ENCODE measurements around the gene CCDC187.

DNA sequence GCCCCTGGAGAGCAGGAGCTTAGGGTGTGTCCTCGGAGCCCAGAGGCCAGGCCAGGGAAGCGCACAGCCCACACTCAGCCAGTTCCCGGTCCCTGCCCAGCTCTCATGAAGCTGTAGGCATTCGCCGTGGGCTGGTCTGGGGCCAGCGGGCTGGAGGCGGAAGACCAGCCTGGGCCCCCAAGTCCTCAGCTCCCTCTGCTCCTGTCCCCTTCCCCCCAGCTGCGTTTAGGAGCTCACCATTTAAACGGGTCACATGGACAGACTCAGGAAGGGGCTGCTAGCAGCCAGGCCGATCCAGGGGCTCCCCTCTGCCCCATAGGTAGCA lies 42.2 kb upstream of the CCDC187 start:
- TF ChIP-seq, protein P1, sequence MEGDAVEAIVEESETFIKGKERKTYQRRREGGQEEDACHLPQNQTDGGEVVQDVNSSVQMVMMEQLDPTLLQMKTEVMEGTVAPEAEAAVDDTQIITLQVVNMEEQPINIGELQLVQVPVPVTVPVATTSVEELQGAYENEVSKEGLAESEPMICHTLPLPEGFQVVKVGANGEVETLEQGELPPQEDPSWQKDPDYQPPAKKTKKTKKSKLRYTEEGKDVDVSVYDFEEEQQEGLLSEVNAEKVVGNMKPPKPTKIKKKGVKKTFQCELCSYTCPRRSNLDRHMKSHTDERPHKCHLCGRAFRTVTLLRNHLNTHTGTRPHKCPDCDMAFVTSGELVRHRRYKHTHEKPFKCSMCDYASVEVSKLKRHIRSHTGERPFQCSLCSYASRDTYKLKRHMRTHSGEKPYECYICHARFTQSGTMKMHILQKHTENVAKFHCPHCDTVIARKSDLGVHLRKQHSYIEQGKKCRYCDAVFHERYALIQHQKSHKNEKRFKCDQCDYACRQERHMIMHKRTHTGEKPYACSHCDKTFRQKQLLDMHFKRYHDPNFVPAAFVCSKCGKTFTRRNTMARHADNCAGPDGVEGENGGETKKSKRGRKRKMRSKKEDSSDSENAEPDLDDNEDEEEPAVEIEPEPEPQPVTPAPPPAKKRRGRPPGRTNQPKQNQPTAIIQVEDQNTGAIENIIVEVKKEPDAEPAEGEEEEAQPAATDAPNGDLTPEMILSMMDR (IDR thresholded peaks at IDR 0.05), result no peak
- TF ChIP-seq POLR2A (IDR thresholded peaks at IDR 0.05), result no peak

Data from right lobe of liver (tissue), 4 donors.